GM19452 (cell line): ENCODE results near the gene LGR6.
"Not testable (repeated sequence)": the region's sequence is repeated elsewhere in the genome, so short reads cannot be mapped to it uniquely, and the experiment has no call there.

ENCODE experiments used
- ATAC-seq: cut with Tn5 transposase; IDR thresholded peaks from one replicate; pipeline ENCODE4 v1.9.1; 2021; ENCODE audit not compliant: unreplicated experiment

The LGR6 gene

GRCh38 chr1:202237052-202237451 lies 43.5 kb downstream of the LGR6 start:
- ATAC-seq = no peak

GRCh38 chr1:202238914-202239313 lies 45.3 kb downstream of the LGR6 start:
- no peak for ATAC-seq

- not testable (repeated sequence) for ATAC-seq
These were observed 46.6 kb downstream of the LGR6 start for GRCh38 chr1:202240226-202240625.

GRCh38 chr1:202240956-202241355 lies 47.4 kb downstream of the LGR6 start:
- ATAC-seq = no peak

- no peak for ATAC-seq
These were observed 47.9 kb downstream of the LGR6 start for GRCh38 chr1:202241376-202242079.

- ATAC-seq = no peak
These were observed 48.5 kb downstream of the LGR6 start for GRCh38 chr1:202242080-202242419.

GRCh38 chr1:202243006-202243405 lies 49.4 kb downstream of the LGR6 start:
- ATAC-seq = no peak

- ATAC-seq = no peak
These were observed 51.3 kb downstream of the LGR6 start for GRCh38 chr1:202244841-202245261.

- ATAC-seq = no peak
These were observed 51.8 kb downstream of the LGR6 start for GRCh38 chr1:202245391-202245790.

- ATAC-seq = no peak
These were observed 53.5 kb downstream of the LGR6 start for GRCh38 chr1:202247104-202247503.

- ATAC-seq = no peak
These were observed 54.5 kb downstream of the LGR6 start for GRCh38 chr1:202247837-202248795.

GRCh38 chr1:202248861-202249260 lies 55.3 kb downstream of the LGR6 start:
- ATAC-seq = no peak

- no peak for ATAC-seq
These were observed 55.8 kb downstream of the LGR6 start for GRCh38 chr1:202249436-202249835.

GRCh38 chr1:202249846-202250245 lies 56.2 kb downstream of the LGR6 start:
- ATAC-seq = no peak

GRCh38 chr1:202250982-202251381 lies 57.4 kb downstream of the LGR6 start:
- no peak for ATAC-seq

- ATAC-seq = no peak
These were observed 58.0 kb downstream of the LGR6 start for GRCh38 chr1:202251424-202252256.

GRCh38 chr1:202252271-202252670 lies 58.7 kb downstream of the LGR6 start:
- ATAC-seq = no peak

GRCh38 chr1:202254454-202255252 lies 61.1 kb downstream of the LGR6 start:
- no peak for ATAC-seq

- ATAC-seq = no peak
These were observed 61.7 kb downstream of the LGR6 start for GRCh38 chr1:202255343-202255742.

- ATAC-seq = no peak
These were observed 66.1 kb downstream of the LGR6 start for GRCh38 chr1:202259705-202260104.
